Effector CD8-positive, alpha-beta T cell (primary cell): ENCODE data around the gene AP4B1.

Source experiments
- DNase-seq: peaks from one replicate; lab custom pipeline; 2025; lab: John Stamatoyannopoulos, UW

Gene AP4B1

DNA sequence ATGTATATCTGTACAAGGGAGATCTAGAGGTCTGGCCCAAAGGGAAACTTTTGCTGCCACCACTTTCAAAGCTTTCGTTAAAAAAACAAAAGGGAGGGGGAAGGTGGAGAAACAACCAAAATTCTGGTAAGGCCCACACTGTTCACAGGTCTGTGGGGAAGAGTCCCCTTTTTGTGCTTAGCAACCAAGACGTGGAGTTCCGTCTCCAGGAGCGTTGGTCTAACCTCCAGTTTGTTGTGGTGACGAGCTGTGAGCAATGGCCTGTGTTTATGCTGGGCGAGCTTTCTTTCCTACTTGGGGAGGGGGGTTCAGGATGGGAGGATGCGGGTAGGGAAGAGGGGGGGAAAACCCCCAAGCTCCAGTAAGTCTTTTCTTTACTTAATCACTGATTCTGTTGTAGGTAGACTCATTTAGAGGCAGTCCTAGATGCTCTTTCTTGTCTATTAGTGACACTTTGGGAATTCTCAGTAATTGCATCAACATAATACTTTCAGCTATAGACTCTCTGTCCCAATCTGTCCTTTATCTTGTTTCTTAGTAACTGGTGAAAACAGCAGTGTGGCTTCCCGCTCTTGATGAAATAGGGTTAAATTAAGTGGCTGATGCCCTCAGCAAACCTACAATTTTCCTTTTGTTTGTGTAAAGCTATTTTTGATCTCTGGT lies 26.0 kb upstream of the AP4B1 start:
- DNase-seq: peak; percentile 65

DNA sequence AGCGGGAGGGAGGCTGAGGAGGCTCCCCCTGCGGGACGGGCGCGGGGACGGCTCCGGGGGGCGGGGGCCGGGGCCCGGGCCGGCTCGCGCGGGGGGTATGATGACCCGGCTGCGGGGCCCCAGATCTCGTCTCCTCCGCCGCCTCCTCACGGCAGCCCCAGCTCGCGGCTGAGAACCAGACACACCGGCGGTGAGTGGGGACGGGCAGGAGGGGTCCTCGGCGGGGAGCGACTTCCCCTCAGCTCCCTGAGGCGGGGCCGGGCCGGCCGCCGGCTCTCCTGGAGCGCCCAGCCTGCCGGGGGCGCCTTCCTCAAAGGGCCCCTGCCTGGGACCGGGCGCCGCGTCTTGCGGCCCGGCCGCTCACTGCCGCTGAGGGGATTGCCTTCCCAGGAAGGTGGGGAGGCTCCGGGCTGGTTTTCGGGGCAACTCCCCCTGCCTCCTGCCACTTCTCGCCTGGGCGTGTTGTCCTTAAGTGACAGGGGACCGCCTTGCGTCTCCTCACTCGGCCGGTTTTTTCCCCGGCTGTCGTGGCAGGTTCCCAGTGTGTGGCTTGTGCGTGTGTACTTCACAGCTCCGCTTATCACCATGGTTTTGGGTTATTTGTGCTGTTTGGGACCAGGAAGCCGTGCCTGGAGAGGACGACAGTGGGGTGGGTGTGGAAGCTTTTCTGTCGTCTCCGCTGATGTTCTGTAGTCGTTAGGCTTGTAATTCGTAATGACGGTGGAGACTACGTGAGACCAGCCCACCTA lies 25.3 kb upstream of the AP4B1 start:
- DNase-seq: peak; percentile 69

DNA sequence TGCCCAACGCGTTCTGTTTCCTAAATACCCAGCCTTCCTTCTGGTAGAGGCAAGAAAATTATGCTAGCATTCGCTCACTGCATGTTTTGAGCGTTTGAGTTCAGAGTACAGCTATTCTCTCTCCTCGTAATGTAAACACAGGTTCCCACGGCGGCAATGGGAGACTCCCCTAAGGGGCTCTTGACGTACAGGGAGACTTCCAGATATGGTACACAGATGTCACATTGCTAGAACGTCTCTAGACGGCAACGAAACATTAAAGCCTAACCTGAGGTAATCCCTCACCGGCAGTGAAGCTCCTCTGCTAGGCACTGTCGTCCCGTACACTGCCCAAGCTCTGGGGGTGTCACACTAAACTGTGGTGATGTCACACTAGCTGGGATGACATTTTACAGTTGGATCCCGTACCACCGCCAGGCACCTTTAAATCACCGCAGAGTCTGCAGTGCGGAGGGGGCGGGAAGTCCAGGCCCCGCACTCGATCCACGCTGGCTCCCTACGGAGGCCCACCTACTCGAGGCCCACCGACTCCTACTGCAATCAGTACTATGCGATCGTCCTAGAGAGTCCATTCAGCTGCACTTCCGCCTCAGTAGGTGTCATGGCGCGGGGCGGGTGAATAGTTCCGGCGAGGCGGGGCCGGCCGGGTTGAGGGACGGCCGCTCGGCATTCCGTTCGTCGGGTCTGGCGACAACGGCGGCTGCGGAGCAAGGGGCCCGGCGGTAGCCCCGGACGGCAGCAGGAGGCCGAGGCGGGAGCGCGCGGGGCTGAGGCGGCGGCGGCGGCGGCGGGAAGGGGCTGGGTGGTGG lies 24.5 kb upstream of the AP4B1 start, which contains the start of gene HIPK1:
Gene HIPK1 (plus strand): TSS at position 384 of the 809 bp plus-strand sequence.
- DNase-seq: peak; percentile 85

DNA sequence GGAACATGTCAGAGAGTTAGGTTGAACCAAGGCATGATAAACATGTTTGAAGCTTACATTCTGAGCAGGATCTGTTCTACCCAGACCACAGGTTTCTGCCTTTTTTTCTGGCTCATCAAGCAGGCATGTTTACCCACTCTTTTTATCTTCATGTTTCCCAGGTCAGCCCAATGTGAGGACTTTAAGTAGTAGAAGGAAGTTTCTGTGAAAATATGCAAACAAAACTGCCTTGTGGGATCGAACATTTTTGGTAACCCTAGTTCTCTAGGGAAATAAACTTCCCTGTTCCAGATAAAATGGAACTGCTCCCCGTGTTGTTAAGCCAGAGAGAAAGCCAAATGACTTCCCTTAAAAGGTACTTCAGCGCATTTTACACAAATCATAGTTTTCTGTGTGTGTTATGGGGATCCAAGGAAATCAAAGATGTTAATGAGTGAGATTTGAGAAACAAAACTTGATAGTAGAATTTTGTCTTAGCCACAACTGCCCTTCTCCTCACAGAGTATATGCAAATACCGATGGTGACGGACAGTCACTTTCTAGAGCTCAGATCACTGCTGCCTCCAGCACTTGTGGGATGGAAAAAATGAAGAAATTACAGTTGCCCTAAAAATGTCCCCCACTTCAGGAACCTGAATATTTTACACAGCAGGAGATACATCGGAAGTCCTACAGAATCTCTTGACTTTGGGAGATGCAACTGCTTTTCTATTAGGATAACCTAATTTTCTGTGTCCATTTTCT lies 23.8 kb upstream of the AP4B1 start:
- no peak for DNase-seq

DNA sequence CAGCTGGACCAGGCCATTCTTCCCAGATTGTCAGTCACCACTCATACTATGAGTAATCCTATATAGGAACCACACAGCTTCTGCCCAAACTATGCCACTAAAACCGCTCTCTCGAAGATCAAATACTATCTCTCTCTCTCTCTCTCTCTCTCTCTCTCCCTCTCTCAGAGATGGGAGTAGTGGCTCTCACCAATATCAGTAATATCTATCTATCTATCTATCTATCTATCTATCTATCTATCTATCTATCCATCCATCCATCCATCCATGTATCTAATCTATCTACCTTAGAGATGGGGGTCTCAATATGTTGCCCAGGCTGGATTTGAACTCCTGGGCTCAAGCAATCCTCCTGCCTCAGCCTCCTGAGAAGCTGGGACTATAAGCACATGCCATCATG lies 19.9 kb upstream of the AP4B1 start:
- no peak for DNase-seq

DNA sequence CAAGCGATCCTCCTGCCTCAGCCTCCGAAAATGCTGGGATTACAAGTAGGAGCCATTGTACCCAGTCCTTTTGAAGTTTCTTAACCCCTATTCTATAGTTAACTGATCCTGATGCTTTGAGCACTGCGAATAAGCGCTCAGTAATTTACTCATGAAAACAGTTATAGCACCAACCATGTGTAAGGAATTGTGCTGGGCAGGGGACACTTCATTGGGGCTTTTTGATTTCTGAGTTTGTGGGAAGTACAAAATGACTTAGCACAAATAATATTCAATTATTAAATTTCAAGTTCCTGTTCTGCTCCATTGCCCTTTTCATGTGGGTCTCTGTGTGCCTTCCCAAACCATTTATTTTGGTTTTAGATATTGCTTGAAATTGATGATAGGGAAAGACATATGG lies 18.4 kb upstream of the AP4B1 start:
- DNase-seq: no peak

DNA sequence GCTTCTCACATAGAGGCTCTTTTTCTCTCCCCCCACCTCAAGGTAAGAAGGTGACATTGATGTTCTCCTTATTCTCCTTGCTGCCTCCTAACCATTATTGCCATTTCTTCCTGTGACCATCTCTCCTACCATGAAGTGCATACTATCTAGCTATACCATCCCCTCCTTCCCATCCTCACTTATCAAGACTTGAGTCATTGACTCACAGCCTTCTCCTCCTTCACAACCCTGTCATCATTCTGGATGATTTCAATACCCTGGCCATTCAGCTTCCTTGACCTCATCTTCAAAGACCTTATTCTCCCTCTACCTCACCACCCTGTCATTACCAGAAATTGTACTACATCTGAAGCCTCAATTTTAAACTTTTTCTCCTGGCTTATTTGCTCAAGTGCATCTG lies 13.6 kb upstream of the AP4B1 start:
- DNase-seq: no peak

DNA sequence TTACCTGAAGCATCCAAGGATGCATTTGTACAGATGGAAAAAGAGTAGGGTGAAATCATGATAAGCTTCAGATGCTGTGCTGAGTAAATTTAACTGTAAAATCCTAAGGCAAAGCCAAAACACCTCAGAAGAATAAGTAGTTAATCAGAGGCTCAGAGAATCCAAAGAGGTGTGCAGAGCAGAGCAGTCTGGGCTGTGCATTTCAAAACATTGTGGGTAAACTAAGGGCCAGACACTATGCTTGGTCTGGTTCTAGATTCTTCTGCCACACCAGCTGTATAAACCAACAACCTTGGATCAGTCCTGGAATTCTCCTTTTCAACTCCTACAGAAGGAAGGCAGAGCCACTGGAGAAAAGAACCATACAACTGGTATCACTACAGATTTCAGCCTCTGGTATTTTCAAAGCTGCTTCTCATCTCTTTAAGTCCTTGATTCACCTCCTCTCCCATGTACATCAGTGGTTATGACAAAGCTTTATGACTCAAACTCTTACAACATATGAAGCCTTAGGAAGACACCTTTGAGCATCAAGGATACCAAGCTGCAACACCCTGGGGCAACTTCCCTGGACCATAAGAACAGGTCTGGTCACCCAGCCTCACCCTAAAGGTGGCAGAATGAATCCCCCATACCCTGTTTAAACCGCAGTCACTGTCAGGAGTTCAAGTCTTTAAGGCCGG lies 12.9 kb upstream of the AP4B1 start:
- no peak for DNase-seq

DNA sequence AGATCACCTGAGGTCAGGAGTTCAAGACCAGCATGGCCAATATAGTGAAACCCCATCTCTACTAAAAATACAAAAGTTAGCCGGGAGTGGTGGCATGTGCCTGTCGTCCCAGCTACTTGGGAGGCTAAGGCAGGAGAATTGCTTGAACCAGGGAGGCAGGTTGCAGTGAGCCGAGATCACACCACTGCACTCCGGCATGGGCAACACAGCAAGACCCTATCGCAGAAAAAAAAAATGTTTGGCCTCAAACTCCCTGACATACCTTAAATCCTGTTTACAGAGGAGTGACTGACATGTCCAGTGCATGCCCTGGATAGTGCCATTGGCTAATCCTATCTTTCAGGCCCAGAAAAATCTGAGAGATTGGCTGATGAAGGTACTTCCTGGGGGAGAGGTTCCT lies 12.4 kb upstream of the AP4B1 start:
- no peak for DNase-seq

DNA sequence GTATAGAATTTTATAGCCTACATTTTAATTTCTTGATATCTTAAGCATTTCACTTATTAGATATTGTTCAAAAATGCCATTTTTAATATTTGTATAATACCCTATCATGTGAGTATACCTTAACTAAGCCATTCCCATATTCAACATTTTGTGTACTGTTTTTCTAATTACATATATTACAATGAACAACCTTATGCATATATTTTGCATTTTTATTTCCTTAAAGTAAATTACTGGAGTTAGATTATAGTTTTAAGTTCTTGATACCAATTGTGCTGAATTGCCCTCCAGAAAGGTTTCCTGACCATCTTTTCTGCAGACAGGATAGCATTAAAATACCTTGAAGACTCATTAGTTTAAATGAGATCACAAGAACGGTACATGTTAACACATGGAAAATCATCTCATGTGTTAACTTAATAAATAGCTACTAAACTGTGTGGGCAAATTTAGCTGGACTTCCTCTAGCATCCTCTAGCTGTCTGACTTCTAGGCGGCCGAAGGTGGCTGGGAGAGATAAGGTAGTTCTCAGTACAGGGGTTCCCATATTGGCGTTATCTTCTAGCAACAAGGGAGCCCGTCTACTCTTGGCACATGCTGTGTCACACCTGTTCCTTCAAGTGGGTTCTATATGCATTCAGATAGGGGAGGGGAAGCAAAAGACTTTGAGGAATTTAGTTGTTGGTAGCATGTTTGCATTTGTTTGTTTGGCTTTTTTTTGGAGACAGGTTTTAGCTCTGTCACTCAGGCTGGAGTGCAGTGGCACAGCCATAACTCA lies 9.5 kb upstream of the AP4B1 start:
- DNase-seq: no peak

DNA sequence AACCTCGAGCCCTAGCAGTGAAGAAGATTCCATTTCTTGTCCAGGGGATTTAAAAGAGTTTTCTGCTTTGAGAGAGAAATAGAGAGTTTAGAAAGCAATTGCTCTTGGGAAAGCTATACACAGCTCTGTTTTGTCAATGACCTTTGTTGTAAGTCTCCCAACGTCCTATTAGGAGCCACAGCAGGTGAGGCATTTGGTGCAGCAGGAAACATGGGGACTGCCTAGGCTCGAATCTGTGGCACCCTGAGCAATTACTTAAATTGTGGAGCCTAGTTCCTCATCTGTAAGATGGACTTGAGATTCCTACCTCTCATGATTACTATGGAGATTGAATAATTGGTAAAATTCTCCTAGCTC lies 8.7 kb upstream of the AP4B1 start:
- DNase-seq: no peak

DNA sequence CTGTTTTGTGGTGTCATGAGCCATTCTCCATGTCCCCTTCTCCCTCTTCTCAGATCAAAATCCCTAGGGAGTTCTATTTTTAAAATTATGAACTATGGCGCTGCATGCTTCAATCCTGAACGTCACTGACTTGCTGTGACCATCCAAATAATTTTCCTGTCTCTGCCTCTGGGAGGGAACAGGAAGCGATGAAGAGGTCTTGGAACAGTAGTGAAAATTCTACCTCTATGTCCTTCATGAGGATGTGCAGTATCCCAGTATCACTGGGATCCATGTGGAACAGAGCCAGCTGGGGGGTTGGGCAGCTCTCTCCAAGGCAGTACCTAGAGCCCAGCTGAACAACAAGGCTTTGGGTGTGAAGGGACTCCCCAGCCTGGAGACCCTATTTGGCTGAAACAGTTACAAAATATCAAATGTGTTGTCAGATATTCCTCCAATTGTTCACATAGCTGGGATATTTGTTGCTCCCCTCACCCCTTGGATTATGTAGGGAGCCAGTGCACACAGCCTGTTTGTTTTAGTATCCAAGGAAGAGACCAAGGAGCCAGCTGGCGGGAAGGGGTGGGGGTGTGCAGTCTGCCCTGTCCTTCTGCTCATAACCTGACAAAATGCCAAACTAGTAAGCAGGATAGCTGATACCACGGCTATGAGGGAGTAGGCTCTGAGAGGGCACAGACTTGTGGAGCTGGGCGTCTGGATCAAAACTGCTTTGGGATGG lies 8.2 kb upstream of the AP4B1 start:
- no peak for DNase-seq

DNA sequence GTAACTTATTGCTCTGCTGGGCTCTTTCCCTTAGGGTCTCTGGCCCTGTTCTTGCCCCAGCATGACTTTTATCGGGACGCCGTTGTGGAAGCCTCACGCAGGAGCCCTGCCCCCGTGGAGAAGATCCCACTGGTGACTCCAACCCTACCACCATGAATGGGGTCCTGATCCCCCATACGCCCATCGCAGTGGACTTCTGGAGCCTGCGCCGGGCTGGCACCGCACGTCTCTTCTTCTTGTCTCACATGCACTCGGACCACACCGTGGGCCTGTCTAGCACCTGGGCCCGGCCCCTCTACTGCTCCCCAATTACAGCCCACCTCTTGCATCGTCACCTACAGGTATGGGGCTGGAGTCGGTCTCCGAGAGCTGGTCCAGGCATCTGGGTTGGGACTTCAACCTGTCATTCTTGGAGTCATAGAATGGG lies 849 bp upstream of the AP4B1 start:
- no peak for DNase-seq

DNA sequence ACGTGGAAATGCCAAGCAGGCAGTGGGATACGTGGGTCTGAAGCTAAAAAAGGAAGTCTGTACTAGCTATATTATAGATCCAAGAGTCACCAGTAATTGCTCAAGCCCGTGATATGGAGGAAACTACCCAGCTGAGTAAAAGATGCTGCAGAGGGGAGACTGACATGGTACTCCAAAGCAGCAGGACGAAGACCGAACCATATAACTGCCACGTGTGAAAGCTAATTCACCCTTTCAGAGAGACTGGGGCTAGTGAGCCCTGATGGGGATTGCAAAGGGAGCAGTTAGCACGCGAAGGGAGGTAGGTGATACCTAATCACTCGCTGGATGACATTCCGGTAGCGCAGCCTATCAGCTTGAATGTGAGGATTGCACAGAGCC lies 316 bp downstream of the AP4B1 start:
- no peak for DNase-seq

DNA sequence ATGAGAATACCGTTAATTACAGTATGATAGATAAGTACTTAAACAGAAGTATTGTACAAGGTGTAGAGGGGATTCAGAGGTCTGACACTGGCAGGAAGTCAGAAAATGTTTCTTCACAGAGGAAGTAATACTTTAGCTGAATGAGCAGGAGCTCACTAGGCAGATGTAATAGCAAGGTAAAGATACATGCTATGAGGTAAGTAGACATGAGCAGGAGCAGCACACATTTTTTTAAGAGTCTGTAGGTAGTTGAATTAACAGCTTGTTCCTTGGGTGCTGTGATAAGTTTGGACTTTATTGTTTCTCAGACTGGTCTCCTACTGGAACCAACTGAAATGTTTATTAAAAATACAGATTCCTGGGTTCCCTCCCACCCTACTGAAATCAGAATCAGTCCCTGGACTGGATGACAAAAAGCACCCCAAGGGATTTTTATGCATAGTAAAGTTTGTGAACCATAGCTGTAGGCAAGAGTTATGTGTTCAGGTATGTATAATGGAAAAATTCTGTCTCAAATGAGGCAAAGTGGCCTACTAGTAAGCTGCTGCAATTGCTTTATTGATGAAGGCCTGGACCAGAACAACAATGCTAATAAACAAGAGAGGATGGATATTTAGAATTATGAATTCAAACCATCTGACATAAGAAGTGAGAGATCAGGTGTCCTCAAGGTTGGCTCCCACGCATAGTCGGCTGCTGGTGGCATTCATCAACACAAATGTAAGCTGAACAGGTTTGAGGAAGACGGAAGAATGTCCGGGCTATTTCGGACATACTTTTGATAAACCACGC lies 902 bp downstream of the AP4B1 start:
- no peak for DNase-seq

DNA sequence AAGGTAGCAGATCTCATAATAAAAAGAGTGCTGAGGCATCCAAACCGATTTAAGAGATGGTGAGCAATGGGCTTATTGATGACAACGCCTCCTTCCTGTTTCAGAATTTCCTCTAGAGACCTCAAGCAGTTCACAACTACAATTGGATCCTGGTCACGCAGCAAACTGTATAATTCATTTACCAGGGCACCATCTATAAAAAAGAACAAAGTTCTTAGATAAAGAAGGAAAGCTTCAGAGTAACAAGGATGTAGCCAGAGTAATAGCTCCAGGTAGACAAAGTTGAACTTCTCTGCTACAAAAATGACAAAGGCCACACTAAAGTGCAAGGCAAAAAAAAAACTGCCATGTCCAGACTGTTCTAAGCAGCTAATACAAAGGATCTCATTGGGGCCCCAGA lies 3.4 kb downstream of the AP4B1 start:
- no peak for DNase-seq

DNA sequence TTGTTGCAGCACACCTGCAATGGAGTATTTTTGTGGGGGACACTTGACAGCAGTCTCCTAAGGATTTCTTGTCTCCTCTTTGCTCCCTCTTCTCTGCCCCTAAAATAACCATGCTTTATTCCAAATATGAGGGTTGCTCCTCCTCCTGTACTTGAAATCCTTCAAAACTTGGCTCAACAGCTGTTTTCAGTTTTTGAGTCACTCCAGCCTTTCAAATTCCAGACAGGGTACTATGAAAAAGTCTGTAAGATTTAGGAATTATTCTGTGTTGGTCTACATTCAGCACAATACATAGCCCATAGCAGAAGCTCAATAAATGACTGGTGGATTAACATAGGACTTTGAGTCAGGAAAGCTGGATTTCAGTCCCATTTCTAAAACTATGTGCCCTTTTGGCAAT lies 5.5 kb downstream of the AP4B1 start:
- no peak for DNase-seq

DNA sequence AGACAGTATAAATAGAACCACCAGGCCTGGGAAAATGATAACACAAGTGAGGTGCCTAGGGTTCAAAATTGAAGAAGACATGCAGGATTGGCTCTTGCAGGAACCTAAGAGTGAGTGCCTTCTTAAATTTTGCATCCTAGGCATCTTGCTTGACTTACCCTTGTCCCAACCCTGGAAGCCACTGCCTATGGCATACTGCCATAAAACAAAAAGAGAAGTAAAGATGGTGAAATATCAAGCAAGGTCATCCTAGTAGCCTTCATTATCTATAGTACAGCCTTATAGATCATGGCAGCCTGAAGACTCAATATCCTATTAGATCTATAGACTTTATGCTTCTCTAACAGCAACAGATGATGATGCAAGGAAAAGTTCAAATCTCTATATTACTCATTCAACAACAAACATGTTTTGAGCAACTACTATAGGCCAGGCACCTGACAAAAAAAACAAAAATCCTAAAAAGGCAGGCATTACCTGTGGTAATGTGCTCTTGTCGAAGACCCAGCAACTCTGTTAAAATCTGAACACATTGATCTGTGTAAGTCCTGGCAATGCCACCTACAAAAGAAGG lies 6.3 kb downstream of the AP4B1 start:
- no peak for DNase-seq

DNA sequence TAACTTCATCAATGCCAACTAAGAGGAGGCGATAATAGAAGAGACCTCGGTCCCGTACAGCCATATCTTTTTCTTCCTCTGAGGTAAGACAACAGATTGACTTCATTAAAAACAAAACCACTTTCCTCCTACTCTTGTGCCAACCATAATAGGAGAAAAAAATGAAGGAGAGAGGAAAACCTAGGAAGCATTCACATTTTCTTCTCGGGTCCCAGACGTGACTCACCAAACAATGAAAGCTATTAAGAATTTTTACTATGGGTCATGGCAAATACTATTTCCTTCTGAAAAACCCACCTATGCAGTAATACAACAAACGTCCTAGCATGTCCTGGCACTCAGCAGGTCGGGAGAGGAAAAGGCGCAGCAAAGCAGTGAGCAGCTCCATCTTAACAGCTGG lies 8.6 kb downstream of the AP4B1 start:
- no peak for DNase-seq
